AG04449 (cell line): Measurements from ENCODE around the gene TRPC1.
A peak's percentile ranks its signal among the peaks of the same experiment; 100 is the strongest.

Experiments used
- CTCF ChIA-PET: fragments of 350-600 bp; formaldehyde crosslinking; extraction: SDS; loops from one replicate; lab custom pipeline; 2021; ENCODE audit warnings: antibody characterized with exemption; lab: Yijun Ruan, JAX
- POLR2A ChIA-PET: fragments of 400-600, 350-600 bp; formaldehyde crosslinking; extraction: SDS; loops from one replicate; lab custom pipeline; 2020; ENCODE audit warnings: antibody characterized with exemption, inconsistent platforms; lab: Yijun Ruan, JAX
- DNase-seq: peaks from one replicate; pipeline ENCODE4 v3.0.0-alpha.2; 2010; ENCODE audit warnings: low read depth, low spot score
- H3K4me3 ChIP-seq: 2 replicates; pipeline ENCODE4 v1.5.1; 2011; ENCODE audit warnings: low read depth, mild to moderate bottlenecking, control low read depth, low read length
- CTCF ChIP-seq: IDR thresholded peaks from one replicate; pipeline ENCODE4 v1.5.1; 2011; ENCODE audit warnings: mild to moderate bottlenecking, moderate library complexity, low read length, control low read depth, inconsistent platforms; ENCODE audit not compliant: insufficient read depth; ENCODE audit errors: missing control alignments

Gene TRPC1

GRCh38 chr3:142846779-142847577 is 123.1 kb downstream of the TRPC1 start:
- ChIA-PET CTCF (interaction anchor here (0.8 to 5.4 kb wide), 6 partner anchors 14 to 260 kb away, joined by 3 to 49 read pairs (median 4); no protein-coding TSS in a partner anchor), POLR2A (no interaction called here)
- TF ChIP-seq CTCF, result no peak
- no peak overlapping the region for H3K4me3 ChIP-seq
- no peak for DNase-seq

GRCh38 chr3:142849148-142849547 is 125.3 kb downstream of the TRPC1 start:
- POLR2A ChIA-PET, result interaction anchor here (0.6 kb wide), 1 partner anchor 460 kb away, joined by 3 read pairs; no protein-coding TSS in a partner anchor
- TF ChIP-seq CTCF, result no peak
- no peak for DNase-seq
- CTCF ChIA-PET, result interaction anchor here (1.1 to 5.4 kb wide), 2 partner anchors 17 to 20 kb away, joined by 3 to 49 read pairs; no protein-coding TSS in a partner anchor
- no peak overlapping the region for H3K4me3 ChIP-seq

- TF ChIP-seq CTCF, result no peak
- no peak overlapping the region for H3K4me3 ChIP-seq
- POLR2A ChIA-PET, result no interaction called here
- CTCF ChIA-PET, result interaction anchor here (1.0 to 5.4 kb wide), 3 partner anchors 18 to 143 kb away, joined by 3 to 49 read pairs (median 3); no protein-coding TSS in a partner anchor
- peak; percentile 77 for DNase-seq
These were observed 126.7 kb downstream of the TRPC1 start for GRCh38 chr3:142850395-142851023.

- CTCF ChIA-PET, result no interaction called here
- H3K4me3 ChIP-seq, result no peak overlapping the region
- no peak for DNase-seq
These were observed 128.2 kb downstream of the TRPC1 start for GRCh38 chr3:142852009-142852408.

GRCh38 chr3:142853270-142854168 is 129.7 kb downstream of the TRPC1 start:
- no peak overlapping the region for H3K4me3 ChIP-seq
- ChIA-PET POLR2A (no interaction called here), CTCF (interaction anchor here (0.7 to 3.0 kb wide), 4 partner anchors 10 to 134 kb away, joined by 3 to 15 read pairs (median 6); no protein-coding TSS in a partner anchor)
- DNase-seq, result no peak
- no peak for TF ChIP-seq CTCF

More at GRCh38 chr3:142852009-142852408, 128.2 kb downstream of the TRPC1 start:
- no peak for TF ChIP-seq CTCF
- POLR2A ChIA-PET, result no interaction called here
